Natural killer cell (primary cell): ENCODE measurements around the gene IFITM2. TPM values are rescaled to one million over a fixed set of nuclear protein-coding genes. Genes with fewer than 3 reads are reported as not detected.

Experiments
- ATAC-seq, 3 donors: fragments of 150-1000 bp in 2 of 3; fragments of 200-7000 bp in 1 of 3; cut with Tn5 transposase; 1 replicate in 1 of 3; 2 replicates in 2 of 3; pipeline ENCODE4 v1.10.0; 2021; ENCODE audit warnings: mild to moderate bottlenecking in 2 of 3, moderate library complexity in 2 of 3
- DNase-seq, 2 donors: peaks; one replicate each; pipeline versions ENCODE4 v3.0.0 to v3.0.0-alpha.2; 2013 to 2021; ENCODE audit warnings: mixed read lengths in 1 of 2
- H3K27ac ChIP-seq: one replicate; pipeline ENCODE4 v1.5.1; 2013; ENCODE audit warnings: mild to moderate bottlenecking, low read length
- H3K27me3 ChIP-seq: one replicate; pipeline ENCODE4 v1.6.1; 2013; ENCODE audit warnings: low read length; ENCODE audit not compliant: control insufficient read depth, insufficient read depth
- H3K36me3 ChIP-seq: one replicate; pipeline ENCODE4 v1.6.1; 2013; ENCODE audit warnings: low read length; ENCODE audit not compliant: control insufficient read depth, insufficient read depth
- H3K4me1 ChIP-seq: one replicate; pipeline ENCODE4 v1.6.1; 2013; ENCODE audit warnings: low read length; ENCODE audit not compliant: control insufficient read depth, insufficient read depth
- H3K4me3 ChIP-seq: one replicate; pipeline ENCODE4 v1.5.1; 2013; ENCODE audit warnings: low read length
- H3K9me3 ChIP-seq: one replicate; pipeline ENCODE4 v1.6.1; 2013; ENCODE audit warnings: low read length; ENCODE audit not compliant: control insufficient read depth, insufficient read depth
- H3K27ac Mint-ChIP-seq, 2 donors: one replicate each; pipeline ENCODE4 v1.8.0; 2022; ENCODE audit warnings: mild to moderate bottlenecking in 2 of 2, mixed read lengths in 2 of 2, moderate library complexity in 1 of 2
- H3K27me3 Mint-ChIP-seq, 2 donors: one replicate each; pipeline ENCODE4 v1.8.0; 2022; ENCODE audit warnings: low read depth in 2 of 2, mixed read lengths in 2 of 2
- H3K36me3 Mint-ChIP-seq: one replicate; pipeline ENCODE4 v1.8.0; 2022; ENCODE audit warnings: mixed read lengths
- H3K4me1 Mint-ChIP-seq, 2 donors: one replicate each; pipeline ENCODE4 v1.8.0; 2022; ENCODE audit warnings: mixed read lengths in 2 of 2
- H3K4me3 Mint-ChIP-seq: one replicate; pipeline ENCODE4 v1.8.0; 2022; ENCODE audit warnings: mild to moderate bottlenecking, moderate library complexity, mixed read lengths
- H3K9me3 Mint-ChIP-seq, 2 donors: one replicate each; pipeline ENCODE4 v1.8.0; 2022; ENCODE audit warnings: mixed read lengths in 2 of 2
- WGBS: methylation state at CpG from one replicate; pipeline ENCODE4 v1.1.7; 2013; ENCODE audit warnings: missing lambda C conversion rate; ENCODE audit not compliant: insufficient coverage; 5-methylcytosine and 5-hydroxymethylcytosine counted together
- intact Hi-C: fragments of 100-400 bp; cut with micrococcal nuclease; formaldehyde crosslinking; loops from one replicate; pipeline ENCODE4 v1.14.2; 2022
- total RNA-seq, 4 donors: library from RNA; stranded (reverse); fragments of 120-200 nt in 1 of 4; gene quantifications; one replicate each; pipeline versions ENCODE4 v1.2.3 to v1.2.4, GENCODE V29; 2013 to 2022
- TF ChIP-seq, protein P1 (sequence below): fragments of 200-600 bp; IDR thresholded peaks from one replicate; pipeline ENCODE4 v1.8.0; 2022; ENCODE audit warnings: antibody characterized with exemption

IFITM2 gene
- total RNA-seq, 3 donors from 2014 or later (not counting 1 experiment from before 2014, with no cell fraction given): 1,080 to 1,421 (median 1,273) TPM

DNA sequence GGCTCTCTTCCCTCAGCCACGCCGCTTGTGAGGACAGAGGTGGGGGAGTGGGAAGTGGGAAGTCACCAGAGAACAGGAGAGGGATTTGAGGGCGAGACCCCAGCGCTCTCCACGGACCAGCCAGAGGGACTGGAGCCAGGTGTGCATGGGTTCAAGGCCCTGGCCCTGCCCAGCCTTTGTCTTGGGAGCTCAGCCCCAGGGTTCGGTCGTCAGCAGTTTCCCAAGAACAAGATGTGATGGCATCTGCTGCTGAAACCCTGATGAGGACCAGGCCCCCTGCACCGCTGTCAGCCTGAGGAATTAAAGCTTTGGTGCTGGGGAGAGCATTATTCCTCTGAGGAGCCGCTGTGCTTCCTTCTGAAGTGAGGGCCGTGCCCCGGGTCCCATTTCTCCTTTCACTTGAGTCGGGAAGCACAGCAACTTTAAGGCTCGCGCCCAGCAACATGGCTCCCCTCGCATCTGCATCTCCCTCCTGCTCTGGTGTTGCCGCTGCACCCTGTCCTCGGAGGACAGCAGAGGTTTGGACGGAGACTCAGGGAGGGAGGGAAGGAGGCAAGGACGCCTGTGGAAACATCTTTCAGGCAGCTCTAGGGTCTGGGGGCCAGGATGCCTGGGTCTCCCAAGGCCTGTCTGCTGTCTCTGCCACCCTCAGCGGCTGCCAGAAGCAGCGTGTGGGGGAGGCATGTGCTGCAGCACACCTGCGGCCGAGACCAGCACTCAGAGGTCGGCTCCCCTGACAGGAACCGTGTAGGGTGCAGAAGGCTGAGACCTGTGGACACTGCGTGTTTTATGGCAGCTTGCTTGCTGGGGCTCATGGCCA is 12.1 kb upstream of the IFITM2 start:
- WGBS: 88% methylated on average over 26 of the region's 26 CpGs
- Histone ChIP-seq H3K4me1 (peaks cover 62% of the 10 kb centered on the region), H3K4me3 (no peak overlapping the region), H3K9me3 (no peaks in the 10 kb centered on the region), H3K27ac (no peak overlapping the region), H3K27me3 (no peaks in the 10 kb centered on the region), H3K36me3 (peaks cover 27% of the 10 kb centered on the region)
- Mint-ChIP-seq H3K27me3 (no peaks in the 10 kb centered on the region), H3K4me1 (peaks cover 19 to 25% of the 10 kb centered on the region in 2 donors), H3K36me3 (no peaks in the 10 kb centered on the region), H3K4me3 (no peak overlapping the region), H3K9me3 (no peaks in the 10 kb centered on the region), H3K27ac (no peak overlapping the region)
- TF ChIP-seq, protein P1, sequence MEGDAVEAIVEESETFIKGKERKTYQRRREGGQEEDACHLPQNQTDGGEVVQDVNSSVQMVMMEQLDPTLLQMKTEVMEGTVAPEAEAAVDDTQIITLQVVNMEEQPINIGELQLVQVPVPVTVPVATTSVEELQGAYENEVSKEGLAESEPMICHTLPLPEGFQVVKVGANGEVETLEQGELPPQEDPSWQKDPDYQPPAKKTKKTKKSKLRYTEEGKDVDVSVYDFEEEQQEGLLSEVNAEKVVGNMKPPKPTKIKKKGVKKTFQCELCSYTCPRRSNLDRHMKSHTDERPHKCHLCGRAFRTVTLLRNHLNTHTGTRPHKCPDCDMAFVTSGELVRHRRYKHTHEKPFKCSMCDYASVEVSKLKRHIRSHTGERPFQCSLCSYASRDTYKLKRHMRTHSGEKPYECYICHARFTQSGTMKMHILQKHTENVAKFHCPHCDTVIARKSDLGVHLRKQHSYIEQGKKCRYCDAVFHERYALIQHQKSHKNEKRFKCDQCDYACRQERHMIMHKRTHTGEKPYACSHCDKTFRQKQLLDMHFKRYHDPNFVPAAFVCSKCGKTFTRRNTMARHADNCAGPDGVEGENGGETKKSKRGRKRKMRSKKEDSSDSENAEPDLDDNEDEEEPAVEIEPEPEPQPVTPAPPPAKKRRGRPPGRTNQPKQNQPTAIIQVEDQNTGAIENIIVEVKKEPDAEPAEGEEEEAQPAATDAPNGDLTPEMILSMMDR: no peak
- ATAC-seq (no peak), DNase-seq (no peak)
- intact Hi-C loops: no loop called here

DNA sequence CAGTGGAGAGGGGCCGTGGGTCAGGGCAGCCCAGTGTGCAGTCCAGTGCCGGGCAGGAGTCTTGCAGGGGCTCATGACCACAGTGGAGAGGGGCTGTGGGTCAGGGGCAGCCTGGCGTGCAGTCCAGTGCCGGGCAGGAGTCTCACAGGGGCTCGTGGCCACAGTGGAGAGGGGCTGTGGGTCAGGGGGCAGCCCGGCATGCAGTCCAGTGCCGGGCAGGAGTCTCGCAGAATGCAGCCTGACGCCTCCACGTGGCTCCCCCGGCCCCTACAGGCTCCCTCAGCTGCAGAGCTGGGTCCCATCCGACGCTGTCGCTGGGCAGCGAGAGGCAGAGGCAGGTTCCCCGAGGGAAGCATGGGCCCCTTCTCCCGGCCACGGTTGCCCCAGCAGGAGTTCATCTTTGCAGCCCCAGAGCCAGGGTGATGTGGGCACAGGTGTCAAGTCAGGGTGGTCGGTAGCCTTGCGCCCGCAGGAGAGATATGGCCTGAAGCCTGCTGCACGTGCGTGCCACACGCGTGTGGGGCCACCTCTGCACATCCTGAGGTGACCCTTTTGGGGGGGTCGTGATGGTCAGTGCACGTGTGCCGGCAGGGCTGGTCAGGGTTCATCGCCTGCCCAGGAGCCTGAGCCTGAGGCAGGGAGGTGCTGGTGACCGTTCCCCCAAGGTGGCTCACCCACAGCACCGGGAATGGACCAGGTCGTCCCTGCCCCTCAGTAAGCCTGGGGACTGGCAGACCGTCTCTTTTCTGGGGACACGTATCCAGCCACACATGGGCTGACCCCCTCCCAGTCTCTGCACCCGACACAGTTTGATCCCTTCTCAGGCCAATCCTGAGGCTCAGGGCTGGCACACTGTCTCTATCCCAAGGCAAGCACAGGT is 11.2 kb upstream of the IFITM2 start:
- no peaks in the 10 kb centered on the region for H3K27me3 ChIP-seq
- TF ChIP-seq, protein P1: no peak
- H3K4me3 Mint-ChIP-seq: no peak overlapping the region
- no peak for ATAC-seq
- H3K9me3 ChIP-seq: no peaks in the 10 kb centered on the region
- H3K27ac Mint-ChIP-seq: peak overlapping the region; percentile 65 to 76
- no peaks in the 10 kb centered on the region for H3K36me3 Mint-ChIP-seq
- H3K9me3 Mint-ChIP-seq: no peaks in the 10 kb centered on the region
- 85% methylated on average over 35 of the region's 35 CpGs for WGBS
- no peaks in the 10 kb centered on the region for H3K27me3 Mint-ChIP-seq
- intact Hi-C loops: no loop called here
- H3K4me3 ChIP-seq: no peak overlapping the region
- peaks cover 54% of the 10 kb centered on the region for H3K4me1 ChIP-seq
- H3K36me3 ChIP-seq: peaks cover 25% of the 10 kb centered on the region
- H3K27ac ChIP-seq: peak overlapping the region; percentile 63
- DNase-seq: no peak
- peaks cover 12 to 16% of the 10 kb centered on the region in 2 donors for H3K4me1 Mint-ChIP-seq

DNA sequence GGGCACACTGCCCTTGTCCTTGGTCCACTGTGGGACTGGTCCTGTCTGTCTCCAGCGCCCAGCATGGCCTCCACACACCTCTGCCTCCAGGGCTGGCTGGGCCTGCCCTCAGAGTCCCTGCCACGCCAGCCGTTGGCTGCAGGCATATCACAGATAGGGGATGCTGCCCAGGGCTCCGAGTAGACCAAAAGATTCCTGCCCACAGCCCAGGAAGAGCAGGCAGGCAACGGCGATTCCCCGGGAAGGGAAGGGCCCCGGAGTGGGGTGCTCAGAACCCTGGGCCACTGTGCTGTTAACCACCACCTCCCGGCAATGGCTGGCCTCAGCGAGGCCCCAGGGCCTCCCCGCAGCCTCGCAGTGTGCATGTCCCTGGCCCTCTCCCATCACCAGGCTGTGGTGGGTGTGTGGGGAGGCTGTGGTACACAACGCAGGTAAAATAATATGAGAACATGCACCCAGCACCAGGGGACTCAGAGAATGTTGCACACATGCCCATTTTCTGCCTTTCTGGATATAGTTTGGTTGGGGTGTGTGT is 10.5 kb upstream of the IFITM2 start:
- peaks cover 12 to 15% of the 10 kb centered on the region in 2 donors for H3K4me1 Mint-ChIP-seq
- Histone ChIP-seq H3K27ac (peak overlapping the region; percentile 63), H3K27me3 (no peaks in the 10 kb centered on the region), H3K9me3 (no peaks in the 10 kb centered on the region), H3K36me3 (peaks cover 25% of the 10 kb centered on the region), H3K4me1 (peaks cover 53% of the 10 kb centered on the region), H3K4me3 (no peak overlapping the region)
- intact Hi-C loops: no loop called here
- ATAC-seq (peak; percentile 18 to 35 (median 31)), DNase-seq (no peak)
- H3K9me3 Mint-ChIP-seq: no peaks in the 10 kb centered on the region
- TF ChIP-seq, protein P1: no peak
- peak overlapping the region; percentile 65 to 76 for H3K27ac Mint-ChIP-seq
- 59% methylated on average over 13 of the region's 13 CpGs for WGBS
- H3K36me3 Mint-ChIP-seq: no peaks in the 10 kb centered on the region
- H3K4me3 Mint-ChIP-seq: peak overlapping the region; percentile 70
- no peaks in the 10 kb centered on the region for H3K27me3 Mint-ChIP-seq
